Ecto neural progenitor cell (in vitro differentiated cells): ENCODE results near the gene MET.

Source experiments
- DNase-seq: peaks from one replicate; pipeline ENCODE4 v3.0.0-alpha.2; 2018; ENCODE audit warnings: low spot score

The MET gene

GRCh38 chr7:116665332-116665996, 6.5 kb upstream of the MET start:
- no peak for DNase-seq

- DNase-seq, result no peak
Observed at GRCh38 chr7:116669769-116670168, 2.2 kb upstream of the MET start.

GRCh38 chr7:116670409-116671015, 1.5 kb upstream of the MET start:
- no peak for DNase-seq

GRCh38 chr7:116671111-116671510, 885 bp upstream of the MET start:
- no peak for DNase-seq

GRCh38 chr7:116672596-116673456, 830 bp downstream of the MET start:
- peak; percentile 49 for DNase-seq

GRCh38 chr7:116673457-116673865, 1.5 kb downstream of the MET start:
- DNase-seq, result no peak

GRCh38 chr7:116674508-116675173, 2.6 kb downstream of the MET start:
- DNase-seq, result no peak

- DNase-seq, result no peak
Observed at GRCh38 chr7:116675812-116676355, 3.9 kb downstream of the MET start.

- no peak for DNase-seq
Observed at GRCh38 chr7:116678780-116679179, 6.8 kb downstream of the MET start.

- DNase-seq, result no peak
Observed at GRCh38 chr7:116679500-116679899, 7.5 kb downstream of the MET start.

- no peak for DNase-seq
Observed at GRCh38 chr7:116683786-116684185, 11.8 kb downstream of the MET start.

GRCh38 chr7:116686033-116686432, 14.0 kb downstream of the MET start:
- no peak for DNase-seq

- no peak for DNase-seq
Observed at GRCh38 chr7:116686812-116687419, 14.9 kb downstream of the MET start.

- DNase-seq, result no peak
Observed at GRCh38 chr7:116687801-116688201, 15.8 kb downstream of the MET start.

GRCh38 chr7:116689790-116690259, 17.8 kb downstream of the MET start:
- no peak for DNase-seq

- no peak for DNase-seq
Observed at GRCh38 chr7:116691664-116692063, 19.7 kb downstream of the MET start.

GRCh38 chr7:116692401-116693308, 20.7 kb downstream of the MET start:
- DNase-seq, result no peak

- DNase-seq, result no peak
Observed at GRCh38 chr7:116696707-116697106, 24.7 kb downstream of the MET start.

GRCh38 chr7:116697152-116697551, 25.2 kb downstream of the MET start:
- DNase-seq, result no peak

GRCh38 chr7:116697761-116698160, 25.8 kb downstream of the MET start:
- DNase-seq, result no peak

- no peak for DNase-seq
Observed at GRCh38 chr7:116698396-116698795, 26.4 kb downstream of the MET start.
